C4-2B (cell line): Measurements from ENCODE around the gene LGALS7B.
"Not testable (repeated sequence)": the region's sequence is repeated elsewhere in the genome, so short reads cannot be mapped to it uniquely, and the experiment has no call there.

Experiments used
- H3K27ac ChIP-seq: fragments of 450-650 bp; 2 replicates; pipeline ENCODE4 v1.5.1; 2017
- ZFX ChIP-seq: fragments of 450-650 bp; IDR thresholded peaks from 2 replicates; pipeline ENCODE4 v1.6.1; 2017
- TF ChIP-seq, protein P1 (sequence below): fragments of 450-650 bp; conservative IDR thresholded peaks from 2 replicates; pipeline ENCODE4 v1.5.1; 2017; ENCODE audit warnings: mild to moderate bottlenecking

LGALS7B gene

GRCh38 chr19:38808741-38809140 is 19.7 kb downstream of the LGALS7B start:
- TF ChIP-seq, protein P1, sequence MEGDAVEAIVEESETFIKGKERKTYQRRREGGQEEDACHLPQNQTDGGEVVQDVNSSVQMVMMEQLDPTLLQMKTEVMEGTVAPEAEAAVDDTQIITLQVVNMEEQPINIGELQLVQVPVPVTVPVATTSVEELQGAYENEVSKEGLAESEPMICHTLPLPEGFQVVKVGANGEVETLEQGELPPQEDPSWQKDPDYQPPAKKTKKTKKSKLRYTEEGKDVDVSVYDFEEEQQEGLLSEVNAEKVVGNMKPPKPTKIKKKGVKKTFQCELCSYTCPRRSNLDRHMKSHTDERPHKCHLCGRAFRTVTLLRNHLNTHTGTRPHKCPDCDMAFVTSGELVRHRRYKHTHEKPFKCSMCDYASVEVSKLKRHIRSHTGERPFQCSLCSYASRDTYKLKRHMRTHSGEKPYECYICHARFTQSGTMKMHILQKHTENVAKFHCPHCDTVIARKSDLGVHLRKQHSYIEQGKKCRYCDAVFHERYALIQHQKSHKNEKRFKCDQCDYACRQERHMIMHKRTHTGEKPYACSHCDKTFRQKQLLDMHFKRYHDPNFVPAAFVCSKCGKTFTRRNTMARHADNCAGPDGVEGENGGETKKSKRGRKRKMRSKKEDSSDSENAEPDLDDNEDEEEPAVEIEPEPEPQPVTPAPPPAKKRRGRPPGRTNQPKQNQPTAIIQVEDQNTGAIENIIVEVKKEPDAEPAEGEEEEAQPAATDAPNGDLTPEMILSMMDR = no peak
- no peak for TF ChIP-seq ZFX
- H3K27ac ChIP-seq = no peak overlapping the region

DNA sequence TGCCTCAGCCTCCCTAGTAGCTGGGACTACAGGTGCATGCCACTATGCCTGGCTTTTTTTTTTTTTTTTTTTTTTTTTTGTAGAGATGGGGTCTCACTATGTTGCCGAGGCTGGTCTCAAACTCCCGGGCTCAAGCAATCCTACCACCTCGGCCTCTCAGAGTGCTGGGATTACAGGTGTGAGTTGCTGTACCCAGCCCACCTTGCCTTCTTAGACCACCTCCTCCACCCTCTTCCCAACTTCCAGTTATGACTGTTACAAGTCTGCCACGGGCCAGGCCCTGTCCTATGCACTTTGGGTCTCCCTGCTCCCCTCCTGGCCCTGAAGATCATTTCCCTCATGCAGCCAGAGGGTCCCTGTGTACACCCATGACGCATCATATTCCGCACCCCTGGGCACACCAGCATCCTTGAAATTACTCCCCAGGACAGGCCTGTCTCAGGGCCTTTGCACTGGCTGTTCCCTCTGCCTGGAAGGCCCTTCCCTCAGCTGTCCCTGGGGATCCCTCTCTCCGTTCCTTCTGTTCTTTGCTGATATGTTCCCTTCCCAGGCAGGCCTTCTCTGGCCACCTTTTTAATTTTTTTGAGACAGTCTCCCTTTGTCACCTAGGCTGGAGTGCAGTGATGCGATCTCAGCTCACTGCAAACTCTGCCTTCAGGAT is 20.7 kb downstream of the LGALS7B start:
- no peak for TF ChIP-seq ZFX
- TF ChIP-seq, protein P1 = no peak
- H3K27ac ChIP-seq = no peak overlapping the region

DNA sequence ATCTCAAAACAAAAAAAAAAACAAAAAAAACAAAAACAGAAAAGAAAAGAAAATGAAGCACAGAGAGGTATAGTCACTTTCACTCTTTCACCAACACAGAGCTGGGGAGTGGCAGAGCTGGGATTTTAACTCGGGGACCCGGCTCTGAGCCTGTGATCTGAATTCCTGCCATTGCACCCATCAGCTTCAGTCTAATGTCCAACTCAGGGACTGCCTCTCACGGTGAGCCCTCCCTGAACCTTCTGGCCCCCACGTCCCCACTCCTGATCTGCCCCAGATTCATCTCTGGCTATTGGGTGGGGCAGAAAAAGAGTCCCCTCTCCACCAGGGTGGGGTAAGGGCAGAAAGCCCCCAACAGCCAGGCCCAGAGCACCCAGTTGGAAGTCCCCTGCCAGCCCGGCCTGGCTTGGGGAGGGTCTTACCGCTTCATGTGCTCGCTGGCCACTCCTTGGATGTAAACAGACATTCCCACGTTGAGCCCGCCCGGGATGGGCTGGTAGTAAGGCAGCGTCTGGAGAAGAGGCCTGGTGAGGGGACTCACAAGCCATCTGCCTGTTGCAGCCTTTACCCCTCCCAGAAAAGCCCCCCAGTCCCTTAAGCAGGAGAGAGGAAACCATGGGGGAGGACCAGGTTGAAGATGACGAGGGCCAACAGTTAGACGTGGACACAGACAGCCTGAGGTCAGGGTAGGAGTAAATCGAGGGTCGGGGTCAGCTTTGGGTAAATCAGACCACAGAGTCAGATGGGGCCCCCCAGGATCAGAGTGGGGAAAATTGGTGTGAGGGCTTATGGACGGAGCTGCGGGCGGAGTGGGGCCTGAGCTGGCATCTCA is 23.2 kb downstream of the LGALS7B start:
- no peak overlapping the region for H3K27ac ChIP-seq

GRCh38 chr19:38812841-38813320 is 23.9 kb downstream of the LGALS7B start, which contains the start of gene LGALS4:
LGALS4 (minus strand) TSS chr19:38812945; CDS start chr19:38812886, 59 bp downstream.
- TF ChIP-seq ZFX = no peak
- TF ChIP-seq, protein P1 = no peak
- peak within 1 kb of the TSS; percentile 11; the same call in 1 of the 2 replicates for H3K27ac ChIP-seq

More for the DNA sequence above, 23.2 kb downstream of the LGALS7B start:
- no peak for TF ChIP-seq ZFX
- TF ChIP-seq, protein P1 = no peak

DNA sequence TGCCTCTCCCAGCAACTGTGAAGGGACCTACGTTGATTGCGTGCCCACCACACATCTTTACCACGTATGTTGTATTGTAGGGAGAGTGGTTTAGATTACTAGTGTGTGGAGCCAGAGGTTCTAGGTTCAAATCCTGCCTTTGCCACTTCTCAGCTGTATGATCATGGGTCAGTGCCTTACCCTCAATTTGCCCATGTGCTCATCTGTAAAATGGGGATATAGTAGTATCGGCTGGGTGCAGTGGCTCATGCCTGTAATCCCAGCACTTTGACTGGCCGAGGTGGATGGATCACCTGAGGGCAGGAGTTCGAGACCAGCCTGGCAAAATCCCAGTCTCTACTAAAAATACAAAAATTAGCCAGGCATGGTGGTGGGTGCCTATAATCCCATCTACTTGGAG is 24.3 kb downstream of the LGALS7B start:
- TF ChIP-seq, protein P1 = no peak
- no peak for TF ChIP-seq ZFX
- peak overlapping the region; percentile 11; the same call in 1 of the 2 replicates for H3K27ac ChIP-seq

- not testable (repeated sequence) for H3K27ac ChIP-seq
Measured at GRCh38 chr19:38813932-38814331, 24.9 kb downstream of the LGALS7B start.

GRCh38 chr19:38815059-38816001 is 26.3 kb downstream of the LGALS7B start:
- H3K27ac ChIP-seq = no peak overlapping the region
- TF ChIP-seq, protein P1 = no peak
- TF ChIP-seq ZFX = no peak
